ENCODE data around the gene METRN. TPM values are rescaled to one million over a fixed set of nuclear protein-coding genes. Genes with fewer than 3 reads are reported as not detected.

The METRN gene
- polyA plus RNA-seq, 3 donors: 0.97 to 5.4 (median 1.7) TPM

DNA sequence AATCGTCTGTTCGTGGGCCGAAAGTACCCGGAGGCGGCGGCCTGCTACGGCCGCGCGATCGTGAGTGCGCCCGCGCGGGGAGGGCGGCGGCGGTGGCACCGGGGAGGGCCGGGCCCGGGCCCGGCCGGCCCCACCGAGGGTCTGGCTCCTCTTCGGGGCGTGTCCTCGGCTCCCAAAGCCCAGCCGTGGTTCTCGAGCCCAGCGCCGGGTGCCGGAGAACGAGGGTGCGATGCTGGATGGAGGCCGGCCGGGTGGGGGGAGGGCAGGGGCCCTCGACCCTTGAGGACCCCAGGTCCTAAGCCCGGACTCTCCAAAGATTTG, 34.3 kb upstream of the METRN start:
- no peak for DNase-seq
- peak overlapping the region; percentile 52 to 74 for H3K27ac ChIP-seq (ENCODE audit: low read depth in 1 of 2, low read length in 2 of 2)
- peak overlapping the region; percentile 79 for H2AFZ ChIP-seq (ENCODE audit: insufficient read depth, low read depth, low read length, poor library complexity, severe bottlenecking)
- peaks cover 33% of the 10 kb centered on the region for H3K79me2 ChIP-seq (ENCODE audit: insufficient read depth, low read length)
- TF ChIP-seq, protein P1, sequence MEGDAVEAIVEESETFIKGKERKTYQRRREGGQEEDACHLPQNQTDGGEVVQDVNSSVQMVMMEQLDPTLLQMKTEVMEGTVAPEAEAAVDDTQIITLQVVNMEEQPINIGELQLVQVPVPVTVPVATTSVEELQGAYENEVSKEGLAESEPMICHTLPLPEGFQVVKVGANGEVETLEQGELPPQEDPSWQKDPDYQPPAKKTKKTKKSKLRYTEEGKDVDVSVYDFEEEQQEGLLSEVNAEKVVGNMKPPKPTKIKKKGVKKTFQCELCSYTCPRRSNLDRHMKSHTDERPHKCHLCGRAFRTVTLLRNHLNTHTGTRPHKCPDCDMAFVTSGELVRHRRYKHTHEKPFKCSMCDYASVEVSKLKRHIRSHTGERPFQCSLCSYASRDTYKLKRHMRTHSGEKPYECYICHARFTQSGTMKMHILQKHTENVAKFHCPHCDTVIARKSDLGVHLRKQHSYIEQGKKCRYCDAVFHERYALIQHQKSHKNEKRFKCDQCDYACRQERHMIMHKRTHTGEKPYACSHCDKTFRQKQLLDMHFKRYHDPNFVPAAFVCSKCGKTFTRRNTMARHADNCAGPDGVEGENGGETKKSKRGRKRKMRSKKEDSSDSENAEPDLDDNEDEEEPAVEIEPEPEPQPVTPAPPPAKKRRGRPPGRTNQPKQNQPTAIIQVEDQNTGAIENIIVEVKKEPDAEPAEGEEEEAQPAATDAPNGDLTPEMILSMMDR (IDR thresholded peaks at IDR 0.05): no peak
- peaks cover 3 to 21% of the 10 kb centered on the region in 2 donors for H3K27me3 ChIP-seq (ENCODE audit: control insufficient read depth in 2 of 2, insufficient read depth in 2 of 2, low read length in 2 of 2)
- no peaks in the 10 kb centered on the region for H3K9me3 Mint-ChIP-seq
- intact Hi-C loops (cut with micrococcal nuclease): loop anchor here (5.0 kb wide), 2 partner anchors 43 to 93 kb away; partner anchors contain the start of gene METTL26 (in 1 of the 2)
- H3K27ac Mint-ChIP-seq: peak overlapping the region in 4 of 7 donors; percentile 20 to 73 (median 56)
- peaks cover 32% of the 10 kb centered on the region for H4K20me1 ChIP-seq (ENCODE audit: insufficient read depth, low read length)
- peaks cover 14 to 21% of the 10 kb centered on the region in 2 donors for H3K36me3 Mint-ChIP-seq
- peak overlapping the region; percentile 78 for H3K9ac ChIP-seq (ENCODE audit: insufficient read depth, low read length, poor library complexity, severe bottlenecking)
- peaks cover 10 to 20% of the 10 kb centered on the region in 2 donors for H3K36me3 ChIP-seq (replicated peaks in 1 of 2; ENCODE audit: control insufficient read depth in 1 of 2, insufficient read depth in 2 of 2, low read length in 2 of 2)
- H3K4me3 Mint-ChIP-seq: peak overlapping the region; percentile 74 to 76
- peaks cover 13 to 25% (median 15%) of the 10 kb centered on the region in 3 donors for H3K27me3 Mint-ChIP-seq (ENCODE audit: low read depth in 3 of 3)
- peak overlapping the region; percentile 95 for H3K4me2 ChIP-seq (replicated peaks; ENCODE audit: extremely low read depth, low read length, poor library complexity, severe bottlenecking)
- H3K4me1 Mint-ChIP-seq: peaks cover 26% of the 10 kb centered on the region
- H3K4me1 ChIP-seq (ENCODE audit: control insufficient read depth in 1 of 2, insufficient read depth in 2 of 2, low read length in 2 of 2): peaks cover 38 to 58% of the 10 kb centered on the region in 2 donors
- under 1% methylated on average over 34 of the region's 38 CpGs for WGBS (ENCODE audit: insufficient coverage)
- H3K9me3 ChIP-seq (replicated peaks in 1 of 2; ENCODE audit: control insufficient read depth in 1 of 2, insufficient read depth in 1 of 2, low read length in 2 of 2): no peaks in the 10 kb centered on the region
- H3K4me3 ChIP-seq (replicated peaks in 1 of 3; ENCODE audit: low read depth in 2 of 3, low read length in 3 of 3): peak overlapping the region; percentile 58 to 82 (median 76)

- 46% methylated on average over 36 of the region's 44 CpGs for WGBS (ENCODE audit: insufficient coverage)
- H3K4me3 ChIP-seq (replicated peaks in 1 of 3; ENCODE audit: low read depth in 2 of 3, low read length in 3 of 3): peak overlapping the region; percentile 58 to 82 (median 76)
- H3K4me2 ChIP-seq (replicated peaks; ENCODE audit: extremely low read depth, low read length, poor library complexity, severe bottlenecking): peak overlapping the region; percentile 95
- H3K27ac ChIP-seq (ENCODE audit: low read depth in 1 of 2, low read length in 2 of 2): peak overlapping the region; percentile 52 to 74
- H3K4me1 ChIP-seq (ENCODE audit: control insufficient read depth in 1 of 2, insufficient read depth in 2 of 2, low read length in 2 of 2): peaks cover 38 to 63% of the 10 kb centered on the region in 2 donors
- TF ChIP-seq, protein P1 (IDR thresholded peaks at IDR 0.05): peak; percentile 22
- intact Hi-C loops (cut with micrococcal nuclease): loop anchor here (5.0 kb wide), 2 partner anchors 44 to 94 kb away; partner anchors contain the start of gene METTL26 (in 1 of the 2)
- peak overlapping the region; percentile 78 for H3K9ac ChIP-seq (ENCODE audit: insufficient read depth, low read length, poor library complexity, severe bottlenecking)
- peaks cover 2 to 15% of the 10 kb centered on the region in 2 donors for H3K27me3 ChIP-seq (ENCODE audit: control insufficient read depth in 2 of 2, insufficient read depth in 2 of 2, low read length in 2 of 2)
- Mint-ChIP-seq H3K9me3 (no peaks in the 10 kb centered on the region), H3K4me3 (peak overlapping the region; percentile 74 to 76), H3K27me3 (ENCODE audit: low read depth in 3 of 3) (peaks cover 10 to 20% (median 10%) of the 10 kb centered on the region in 3 donors), H3K27ac (peak overlapping the region in 5 of 7 donors; percentile 20 to 73 (median 50)), H3K4me1 (peaks cover 26% of the 10 kb centered on the region), H3K36me3 (peaks cover 17 to 23% of the 10 kb centered on the region in 2 donors)
- peaks cover 10 to 20% of the 10 kb centered on the region in 2 donors for H3K36me3 ChIP-seq (replicated peaks in 1 of 2; ENCODE audit: control insufficient read depth in 1 of 2, insufficient read depth in 2 of 2, low read length in 2 of 2)
- peaks cover 33% of the 10 kb centered on the region for H3K79me2 ChIP-seq (ENCODE audit: insufficient read depth, low read length)
- DNase-seq: peak; percentile 20 to 46 (median 30)
- H4K20me1 ChIP-seq (ENCODE audit: insufficient read depth, low read length): peaks cover 32% of the 10 kb centered on the region
- no peaks in the 10 kb centered on the region for H3K9me3 ChIP-seq (replicated peaks in 1 of 2; ENCODE audit: control insufficient read depth in 1 of 2, insufficient read depth in 1 of 2, low read length in 2 of 2)
- peak overlapping the region; percentile 79 for H2AFZ ChIP-seq (ENCODE audit: insufficient read depth, low read depth, low read length, poor library complexity, severe bottlenecking)
These were observed 33.8 kb upstream of the METRN start for GRCh38 chr16:680967-681745.
